NT2/D1 (cell line): Measurements from ENCODE around the gene SLC25A30.

Experiments used
- SUZ12 ChIP-seq: IDR thresholded peaks from 2 replicates; pipeline ENCODE4 v1.6.1; 2011; ENCODE audit not compliant: insufficient read length, insufficient read depth; ENCODE audit errors: extremely low read depth
- YY1 ChIP-seq: IDR thresholded peaks from 2 replicates; pipeline ENCODE4 v1.6.1; 2011; ENCODE audit not compliant: insufficient read length, insufficient read depth
- ZNF274 ChIP-seq: IDR thresholded peaks from 2 replicates; pipeline ENCODE4 v1.6.1; 2011; ENCODE audit warnings: mild to moderate bottlenecking, low read depth, low read length

DNA sequence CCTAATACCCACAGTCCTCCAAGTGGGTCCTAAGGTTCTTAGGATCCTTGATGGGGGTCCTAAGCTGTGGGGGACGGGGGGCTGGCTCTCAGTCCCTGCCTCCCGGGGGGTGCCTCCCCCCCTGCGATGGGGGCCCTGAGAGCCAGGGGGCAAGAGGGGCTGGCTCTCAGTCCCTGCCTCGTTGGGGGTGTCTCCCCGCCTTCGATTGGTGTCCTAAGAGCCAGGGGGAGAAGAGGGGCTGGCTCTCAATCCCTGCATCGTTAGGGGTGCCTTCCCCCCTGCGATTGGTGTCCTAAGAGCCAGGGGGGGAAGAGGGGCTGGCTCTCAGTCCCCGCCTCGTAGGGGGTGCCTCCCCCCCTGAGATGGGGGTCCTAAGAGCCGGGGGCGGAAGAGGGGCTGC is 37.0 kb downstream of the SLC25A30 start:
- TF ChIP-seq ZNF274 (no peak), SUZ12 (no peak), YY1 (no peak)
